Testis (tissue), 3 donors: ENCODE data around the gene EXOC4. TPM values are rescaled to one million over a fixed set of nuclear protein-coding genes. Genes with fewer than 3 reads are reported as not detected.

Experiments
- DNase-seq: peaks from one replicate; pipeline ENCODE4 v3.0.0-alpha.2; 2019
- H3K27ac ChIP-seq, 2 donors: fragments of 200-600 bp; sonication (generic); one replicate each; pipeline ENCODE4 v1.5.1; 2019
- H3K27me3 ChIP-seq: fragments of 200-600 bp; sonication (generic); one replicate; pipeline ENCODE4 v1.5.1; 2019
- H3K36me3 ChIP-seq: fragments of 200-600 bp; sonication (generic); one replicate; pipeline ENCODE4 v1.5.1; 2017; ENCODE audit warnings: low read depth; ENCODE audit errors: missing control alignments
- H3K4me1 ChIP-seq: fragments of 200-600 bp; sonication (generic); one replicate; pipeline ENCODE4 v1.5.1; 2019
- H3K4me3 ChIP-seq, 2 donors: fragments of 200-600 bp; sonication (generic); one replicate each; pipeline ENCODE4 v1.5.1; 2017 to 2019
- H3K9me3 ChIP-seq: fragments of 200-600 bp; sonication (generic); one replicate; pipeline ENCODE4 v1.5.1; 2017
- POLR2A ChIP-seq: fragments of 450-650 bp; IDR thresholded peaks from one replicate; pipeline ENCODE4 v1.6.1; 2017; ENCODE audit warnings: antibody characterized with exemption, mild to moderate bottlenecking, moderate library complexity
- WGBS, 2 donors: methylation state at CpG; one replicate each; pipeline ENCODE4 v1.1.5; 2018; 5-methylcytosine and 5-hydroxymethylcytosine counted together
- intact Hi-C: fragments of 100-400 bp; cut with DNase I; formaldehyde crosslinking; loops from one replicate; pipeline ENCODE4 v1.15.1; 2023; ENCODE audit warnings: low total_unique reads
- polyA plus RNA-seq: library from polyadenylated mRNA; stranded (reverse); fragments of 350-450 nt; fragmentation: Illumina TruSeq; extraction: RNeasy Lipid Tissue Mini Kit (QIAGEN cat#74804); gene quantifications from one replicate; pipeline ENCODE4 v1.2.3, GENCODE V29; 2014; ENCODE audit warnings: low read depth, low replicate concordance; ENCODE audit not compliant: insufficient read depth
- total RNA-seq, 2 donors: library from RNA; depleted of rRNA; stranded (reverse); fragments of >200 nt; gene quantifications; one replicate each; pipeline ENCODE4 v1.2.3, GENCODE V29; 2016
- TF ChIP-seq, protein P1 (sequence below), 3 experiments: fragments of 450-650 bp in 2 of 3; fragments of 200-600 bp in 1 of 3; sonication (generic) in 1 of 3; IDR thresholded peaks; one replicate each; pipeline ENCODE4 v1.5.1; 2016 to 2019; ENCODE audit warnings: antibody characterized with exemption in 3 of 3, mild to moderate bottlenecking in 2 of 3, moderate library complexity in 1 of 3

The EXOC4 gene
- total and polyA plus RNA-seq, 3 donors from 2014 or later, result 47.4 to 169 (median 142) TPM

- TF ChIP-seq, protein P1, sequence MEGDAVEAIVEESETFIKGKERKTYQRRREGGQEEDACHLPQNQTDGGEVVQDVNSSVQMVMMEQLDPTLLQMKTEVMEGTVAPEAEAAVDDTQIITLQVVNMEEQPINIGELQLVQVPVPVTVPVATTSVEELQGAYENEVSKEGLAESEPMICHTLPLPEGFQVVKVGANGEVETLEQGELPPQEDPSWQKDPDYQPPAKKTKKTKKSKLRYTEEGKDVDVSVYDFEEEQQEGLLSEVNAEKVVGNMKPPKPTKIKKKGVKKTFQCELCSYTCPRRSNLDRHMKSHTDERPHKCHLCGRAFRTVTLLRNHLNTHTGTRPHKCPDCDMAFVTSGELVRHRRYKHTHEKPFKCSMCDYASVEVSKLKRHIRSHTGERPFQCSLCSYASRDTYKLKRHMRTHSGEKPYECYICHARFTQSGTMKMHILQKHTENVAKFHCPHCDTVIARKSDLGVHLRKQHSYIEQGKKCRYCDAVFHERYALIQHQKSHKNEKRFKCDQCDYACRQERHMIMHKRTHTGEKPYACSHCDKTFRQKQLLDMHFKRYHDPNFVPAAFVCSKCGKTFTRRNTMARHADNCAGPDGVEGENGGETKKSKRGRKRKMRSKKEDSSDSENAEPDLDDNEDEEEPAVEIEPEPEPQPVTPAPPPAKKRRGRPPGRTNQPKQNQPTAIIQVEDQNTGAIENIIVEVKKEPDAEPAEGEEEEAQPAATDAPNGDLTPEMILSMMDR (IDR thresholded peaks at IDR 0.05), result no peak
- no peak for TF ChIP-seq POLR2A
- Histone ChIP-seq H3K4me1 (no peaks in the 10 kb centered on the region), H3K4me3 (no peak overlapping the region), H3K27ac (no peak overlapping the region), H3K27me3 (no peaks in the 10 kb centered on the region), H3K36me3 (no peaks in the 10 kb centered on the region), H3K9me3 (no peaks in the 10 kb centered on the region)
- WGBS, 2 donors, result 93 to 95% methylated on average over 3 of the region's 3 CpGs
- intact Hi-C loops, result no loop called here
- DNase-seq, result no peak
Observed at GRCh38 chr7:133741703-133742102, 488.8 kb downstream of the EXOC4 start.

DNA sequence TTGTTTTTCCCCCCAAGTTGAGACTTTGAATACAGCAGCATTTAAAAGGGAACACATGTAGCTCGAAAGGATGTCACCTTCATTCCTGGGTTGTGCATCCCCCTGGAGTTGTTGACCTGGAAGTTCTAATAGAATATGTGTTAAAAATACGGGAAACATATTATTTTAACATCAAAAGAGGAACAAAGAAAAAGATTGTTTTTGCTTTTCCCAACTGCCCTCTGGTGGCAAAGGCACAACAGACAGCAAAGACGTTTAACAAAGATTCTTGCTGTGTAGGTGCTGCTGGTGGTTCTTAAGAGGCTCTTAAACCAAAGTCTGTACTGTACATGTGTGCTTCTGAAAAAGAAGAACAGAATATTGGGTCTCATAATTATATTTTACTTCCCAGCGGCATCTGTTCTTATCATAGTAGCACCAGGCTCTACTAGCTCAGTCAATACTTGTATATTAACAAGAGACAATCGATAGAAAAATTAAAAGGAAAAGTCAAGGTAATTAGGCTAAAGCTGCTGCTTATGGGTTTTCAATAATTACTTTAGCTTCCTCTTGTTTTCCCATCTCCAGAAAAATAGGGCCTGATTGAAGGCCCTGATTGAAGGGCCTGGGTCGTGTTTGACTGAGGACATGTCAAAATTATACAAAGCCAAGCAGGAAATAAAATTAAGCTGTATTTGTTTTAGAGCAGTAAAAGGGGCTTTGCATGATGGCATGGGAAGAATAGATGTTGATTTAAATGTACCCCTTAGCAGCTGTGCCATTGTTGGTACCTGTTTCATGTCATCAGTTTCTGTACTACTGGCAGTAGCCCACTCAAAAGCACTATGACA, 490.0 kb downstream of the EXOC4 start:
- H3K4me1 ChIP-seq, result no peaks in the 10 kb centered on the region
- DNase-seq, result no peak
- TF ChIP-seq, protein P1 (IDR thresholded peaks at IDR 0.05), result peak; percentile 25 to 46 (median 37)
- TF ChIP-seq POLR2A, result no peak
- no peaks in the 10 kb centered on the region for H3K9me3 ChIP-seq
- WGBS, 2 donors, result 77 to 80% methylated on average over 6 of the region's 6 CpGs
- H3K27ac ChIP-seq, result no peak overlapping the region
- intact Hi-C loops, result no loop called here
- no peak overlapping the region for H3K4me3 ChIP-seq
- no peaks in the 10 kb centered on the region for H3K27me3 ChIP-seq
- H3K36me3 ChIP-seq, result no peaks in the 10 kb centered on the region

DNA sequence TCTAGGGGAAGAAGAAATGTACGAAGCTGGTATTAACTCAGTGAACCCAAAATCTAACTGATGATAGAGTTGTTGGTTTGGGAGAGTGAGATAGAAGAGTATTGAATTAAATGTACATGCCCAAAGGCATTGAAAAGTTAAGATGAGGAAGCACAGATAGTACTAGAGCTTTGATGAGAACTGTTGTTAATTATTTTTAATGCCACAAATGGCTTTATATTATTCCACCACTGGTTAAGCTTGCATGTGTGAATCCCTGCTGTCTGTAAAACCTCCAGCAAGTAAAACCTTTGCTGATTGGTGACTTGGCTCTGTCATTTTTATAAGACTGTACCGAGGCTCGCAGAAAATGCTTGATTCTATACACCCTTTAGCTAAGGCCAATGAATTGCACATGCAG, 491.6 kb downstream of the EXOC4 start:
- H3K9me3 ChIP-seq, result no peaks in the 10 kb centered on the region
- no peaks in the 10 kb centered on the region for H3K27me3 ChIP-seq
- H3K4me3 ChIP-seq, result no peak overlapping the region
- H3K27ac ChIP-seq, result no peak overlapping the region
- no peaks in the 10 kb centered on the region for H3K4me1 ChIP-seq
- no peaks in the 10 kb centered on the region for H3K36me3 ChIP-seq
- 91 to 92% methylated on average over 3 of the region's 3 CpGs for WGBS, 2 donors
- no peak for DNase-seq
- TF ChIP-seq, protein P1 (IDR thresholded peaks at IDR 0.05), result no peak
- TF ChIP-seq POLR2A, result no peak
- intact Hi-C loops, result no loop called here

DNA sequence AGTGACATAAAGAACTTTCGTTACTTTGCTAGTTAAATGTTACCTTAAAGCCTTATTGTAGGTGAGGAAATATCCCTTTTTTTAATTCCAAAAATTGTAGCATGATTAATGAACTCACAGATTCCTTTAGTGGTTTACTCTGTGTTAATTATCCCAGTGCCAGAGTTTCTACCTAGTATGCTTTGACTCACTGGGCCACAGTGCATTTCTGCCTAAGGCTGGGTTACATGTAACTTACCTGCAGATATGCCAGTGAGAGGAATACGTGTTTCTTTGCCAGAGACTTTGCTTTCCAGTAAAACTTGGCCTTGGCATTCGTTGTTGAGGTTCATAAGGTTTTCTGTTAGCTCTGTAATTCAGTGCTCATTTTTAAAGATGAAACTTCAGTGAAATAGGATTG, 493.4 kb downstream of the EXOC4 start:
- no peak for TF ChIP-seq POLR2A
- TF ChIP-seq, protein P1 (IDR thresholded peaks at IDR 0.05), result no peak
- Histone ChIP-seq H3K27me3 (no peaks in the 10 kb centered on the region), H3K9me3 (no peaks in the 10 kb centered on the region), H3K4me1 (no peaks in the 10 kb centered on the region), H3K27ac (no peak overlapping the region), H3K36me3 (no peaks in the 10 kb centered on the region), H3K4me3 (no peak overlapping the region)
- no peak for DNase-seq
- 71% methylated on average over 3 of the region's 3 CpGs for WGBS, 2 donors
- intact Hi-C loops, result no loop called here

DNA sequence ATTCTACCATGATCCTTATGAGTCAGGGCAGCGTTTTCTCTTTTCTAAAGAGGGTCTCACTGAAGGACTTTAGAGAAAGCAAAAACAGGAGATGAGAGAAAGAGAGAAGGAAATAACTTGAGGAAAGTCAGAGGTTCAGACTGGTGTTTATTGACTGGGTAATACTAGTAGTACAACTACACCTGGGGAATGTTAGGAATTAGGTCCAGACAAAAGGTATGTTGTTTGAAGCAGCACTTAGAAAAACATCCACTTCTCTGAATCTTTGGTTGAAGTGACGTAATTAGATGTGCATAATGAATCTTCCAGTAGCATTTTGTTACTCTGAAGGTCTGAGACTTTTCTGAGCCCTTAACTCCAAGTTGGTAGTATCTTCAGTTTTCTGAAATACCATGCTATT, 494.0 kb downstream of the EXOC4 start:
- DNase-seq, result no peak
- TF ChIP-seq, protein P1 (IDR thresholded peaks at IDR 0.05), result no peak
- TF ChIP-seq POLR2A, result no peak
- Histone ChIP-seq H3K27me3 (no peaks in the 10 kb centered on the region), H3K4me1 (no peaks in the 10 kb centered on the region), H3K4me3 (no peak overlapping the region), H3K36me3 (no peaks in the 10 kb centered on the region), H3K9me3 (no peaks in the 10 kb centered on the region), H3K27ac (no peak overlapping the region)
- WGBS, 2 donors, result 31 to 91% methylated on average over 1 to 2 of the region's 2 CpGs
- intact Hi-C loops, result no loop called here
